ENCODE data around the gene ADCY5.

ADCY5 gene

GRCh38 chr3:123385499-123385898 lies 63.4 kb downstream of the ADCY5 start:
- Histone ChIP-seq H3K4me1 (ENCODE audit: insufficient read depth, low read length) (no peaks in the 10 kb centered on the region), H3K9ac (ENCODE audit: low read depth, low read length) (no peak overlapping the region), H3K79me2 (ENCODE audit: insufficient read depth, low read length) (no peaks in the 10 kb centered on the region), H3K36me3 (ENCODE audit: insufficient read depth, low read length) (no peaks in the 10 kb centered on the region), H4K20me1 (ENCODE audit: insufficient read depth, low read length) (no peaks in the 10 kb centered on the region), H3K4me2 (ENCODE audit: insufficient read depth, low read length) (no peak overlapping the region), H3K27ac (ENCODE audit: low read length) (no peak overlapping the region), H3K4me3 (ENCODE audit: low read depth in 1 of 2, low read length in 2 of 2) (no peak overlapping the region), H3K27me3 (ENCODE audit: insufficient read depth, low read length, poor library complexity) (peaks cover 39% of the 10 kb centered on the region), H3K9me3 (ENCODE audit: insufficient read depth, low read length, severe bottlenecking) (no peaks in the 10 kb centered on the region), H2AFZ (ENCODE audit: low read depth, low read length) (no peak overlapping the region)
- DNase-seq, result no peak
- TF ChIP-seq, protein P1, sequence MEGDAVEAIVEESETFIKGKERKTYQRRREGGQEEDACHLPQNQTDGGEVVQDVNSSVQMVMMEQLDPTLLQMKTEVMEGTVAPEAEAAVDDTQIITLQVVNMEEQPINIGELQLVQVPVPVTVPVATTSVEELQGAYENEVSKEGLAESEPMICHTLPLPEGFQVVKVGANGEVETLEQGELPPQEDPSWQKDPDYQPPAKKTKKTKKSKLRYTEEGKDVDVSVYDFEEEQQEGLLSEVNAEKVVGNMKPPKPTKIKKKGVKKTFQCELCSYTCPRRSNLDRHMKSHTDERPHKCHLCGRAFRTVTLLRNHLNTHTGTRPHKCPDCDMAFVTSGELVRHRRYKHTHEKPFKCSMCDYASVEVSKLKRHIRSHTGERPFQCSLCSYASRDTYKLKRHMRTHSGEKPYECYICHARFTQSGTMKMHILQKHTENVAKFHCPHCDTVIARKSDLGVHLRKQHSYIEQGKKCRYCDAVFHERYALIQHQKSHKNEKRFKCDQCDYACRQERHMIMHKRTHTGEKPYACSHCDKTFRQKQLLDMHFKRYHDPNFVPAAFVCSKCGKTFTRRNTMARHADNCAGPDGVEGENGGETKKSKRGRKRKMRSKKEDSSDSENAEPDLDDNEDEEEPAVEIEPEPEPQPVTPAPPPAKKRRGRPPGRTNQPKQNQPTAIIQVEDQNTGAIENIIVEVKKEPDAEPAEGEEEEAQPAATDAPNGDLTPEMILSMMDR (IDR thresholded peaks at IDR 0.05; ENCODE audit: borderline replicate concordance, extremely low read depth, low read length, poor library complexity, severe bottlenecking), result no peak
- no peak for TF ChIP-seq EZH2 (IDR thresholded peaks at IDR 0.05; ENCODE audit: borderline replicate concordance, low read depth, low read length, severe bottlenecking)
- no peak for ATAC-seq (ENCODE audit: insufficient read depth, low read depth)

GRCh38 chr3:123385001-123385401 lies 63.9 kb downstream of the ADCY5 start:
- ATAC-seq (ENCODE audit: insufficient read depth, low read depth) (no peak), DNase-seq (no peak)
- Histone ChIP-seq H3K79me2 (ENCODE audit: insufficient read depth, low read length) (no peaks in the 10 kb centered on the region), H4K20me1 (ENCODE audit: insufficient read depth, low read length) (no peaks in the 10 kb centered on the region; the same call in 1 of the 2 replicates), H3K27me3 (ENCODE audit: insufficient read depth, low read length, poor library complexity) (peaks cover 44% of the 10 kb centered on the region), H3K4me3 (ENCODE audit: low read depth in 1 of 2, low read length in 2 of 2) (no peak overlapping the region), H3K36me3 (ENCODE audit: insufficient read depth, low read length) (no peaks in the 10 kb centered on the region), H3K9ac (ENCODE audit: low read depth, low read length) (no peak overlapping the region), H3K27ac (ENCODE audit: low read length) (no peak overlapping the region), H3K4me2 (ENCODE audit: insufficient read depth, low read length) (no peak overlapping the region), H3K9me3 (ENCODE audit: insufficient read depth, low read length, severe bottlenecking) (no peaks in the 10 kb centered on the region), H3K4me1 (ENCODE audit: insufficient read depth, low read length) (no peaks in the 10 kb centered on the region), H2AFZ (ENCODE audit: low read depth, low read length) (no peak overlapping the region)
- TF ChIP-seq, protein P1 (IDR thresholded peaks at IDR 0.05; ENCODE audit: borderline replicate concordance, extremely low read depth, low read length, poor library complexity, severe bottlenecking), result no peak
- no peak for TF ChIP-seq EZH2 (IDR thresholded peaks at IDR 0.05; ENCODE audit: borderline replicate concordance, low read depth, low read length, severe bottlenecking)

DNA sequence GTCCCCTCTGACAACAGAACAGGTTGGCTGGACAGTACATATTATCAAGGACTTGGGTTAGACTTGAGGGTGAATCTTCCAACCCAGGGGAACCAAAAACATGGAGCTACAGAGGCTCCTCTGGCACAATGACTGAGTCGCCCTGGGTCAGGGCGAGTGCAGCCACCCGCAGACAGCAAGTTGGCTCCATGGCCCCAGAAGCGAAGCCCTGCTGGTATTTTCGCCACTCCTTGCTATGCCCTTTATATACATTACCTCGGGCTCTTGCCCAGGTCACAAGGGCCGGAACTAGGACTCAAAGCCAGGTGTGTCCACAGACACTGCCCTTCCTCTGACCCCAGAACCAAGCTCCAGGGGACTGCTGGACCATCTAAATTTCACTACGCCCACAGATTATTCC lies 64.6 kb downstream of the ADCY5 start:
- Histone ChIP-seq H3K4me3 (ENCODE audit: low read depth in 1 of 2, low read length in 2 of 2) (no peak overlapping the region), H3K9me3 (ENCODE audit: insufficient read depth, low read length, severe bottlenecking) (no peaks in the 10 kb centered on the region), H3K27ac (ENCODE audit: low read length) (no peak overlapping the region), H3K9ac (ENCODE audit: low read depth, low read length) (no peak overlapping the region), H2AFZ (ENCODE audit: low read depth, low read length) (no peak overlapping the region), H4K20me1 (ENCODE audit: insufficient read depth, low read length) (no peaks in the 10 kb centered on the region; the same call in 1 of the 2 replicates), H3K4me2 (ENCODE audit: insufficient read depth, low read length) (no peak overlapping the region), H3K4me1 (ENCODE audit: insufficient read depth, low read length) (no peaks in the 10 kb centered on the region), H3K36me3 (ENCODE audit: insufficient read depth, low read length) (no peaks in the 10 kb centered on the region), H3K27me3 (ENCODE audit: insufficient read depth, low read length, poor library complexity) (peaks cover 46% of the 10 kb centered on the region), H3K79me2 (ENCODE audit: insufficient read depth, low read length) (no peaks in the 10 kb centered on the region)
- TF ChIP-seq, protein P1 (IDR thresholded peaks at IDR 0.05; ENCODE audit: borderline replicate concordance, extremely low read depth, low read length, poor library complexity, severe bottlenecking), result no peak
- TF ChIP-seq EZH2 (IDR thresholded peaks at IDR 0.05; ENCODE audit: borderline replicate concordance, low read depth, low read length, severe bottlenecking), result no peak
- no peak for ATAC-seq (ENCODE audit: insufficient read depth, low read depth)
- no peak for DNase-seq
